NCI-H748 (cell line): ENCODE measurements around the gene MRPL30.
"Not testable (repeated sequence)": the region's sequence is repeated elsewhere in the genome, so short reads cannot be mapped to it uniquely, and the experiment has no call there.

Experiments used
- DNase-seq: peaks from one replicate; lab custom pipeline; 2025; ENCODE audit not compliant: unreplicated experiment; lab: John Stamatoyannopoulos, UW

MRPL30 gene

DNA sequence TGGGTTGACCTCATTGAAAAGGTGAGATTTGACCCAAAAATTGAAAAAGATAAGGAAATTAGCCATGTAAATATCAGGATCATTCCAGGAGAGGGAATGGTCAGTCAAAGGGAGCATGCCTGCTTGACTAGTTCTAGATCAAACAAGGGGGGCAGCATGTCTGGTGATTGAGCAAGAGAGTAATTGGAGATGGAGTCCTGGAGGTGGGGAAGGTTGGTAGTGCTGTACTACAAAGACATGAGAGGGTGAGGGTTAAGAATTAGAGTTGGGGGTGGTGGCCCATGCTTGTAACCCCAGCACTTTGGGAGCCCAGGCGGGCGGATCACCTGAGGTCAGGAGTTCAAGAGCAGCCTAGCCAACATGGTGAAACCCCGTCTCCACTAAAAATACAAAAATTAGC lies 2.0 kb downstream of the MRPL30 start:
- DNase-seq = no peak

- DNase-seq = no peak
Observed at GRCh38 chr2:99184811-99185210, 3.8 kb downstream of the MRPL30 start.

DNA sequence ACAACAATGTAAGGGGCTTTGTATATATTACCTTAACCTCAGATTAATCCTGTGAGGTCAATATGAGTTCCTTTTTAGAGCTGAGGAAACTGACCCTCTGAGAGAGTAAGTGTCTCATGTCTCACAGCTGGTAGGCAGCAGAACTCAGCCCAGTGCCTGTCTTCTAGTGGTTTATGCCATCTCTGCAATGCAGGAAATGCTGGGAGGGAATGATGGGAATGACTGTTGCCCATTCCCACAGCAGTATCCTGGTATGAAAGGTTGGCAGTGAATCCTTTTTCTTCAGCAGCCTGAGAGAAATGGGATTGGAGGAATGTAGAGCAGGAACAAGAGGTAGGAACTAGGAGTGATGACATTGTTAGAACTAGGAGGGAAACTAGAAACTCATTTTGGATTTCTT lies 6.0 kb downstream of the MRPL30 start:
- no peak for DNase-seq

- no peak for DNase-seq
Observed at GRCh38 chr2:99188357-99188756, 7.4 kb downstream of the MRPL30 start.

GRCh38 chr2:99190548-99190947 lies 9.6 kb downstream of the MRPL30 start:
- no peak for DNase-seq

- not testable (repeated sequence) for DNase-seq
Observed at GRCh38 chr2:99192364-99192763, 11.4 kb downstream of the MRPL30 start.

- peak; percentile 5 for DNase-seq
Observed at GRCh38 chr2:99198103-99198841, 17.3 kb downstream of the MRPL30 start.

GRCh38 chr2:99200076-99200800 lies 19.3 kb downstream of the MRPL30 start:
- peak; percentile 35 for DNase-seq

DNA sequence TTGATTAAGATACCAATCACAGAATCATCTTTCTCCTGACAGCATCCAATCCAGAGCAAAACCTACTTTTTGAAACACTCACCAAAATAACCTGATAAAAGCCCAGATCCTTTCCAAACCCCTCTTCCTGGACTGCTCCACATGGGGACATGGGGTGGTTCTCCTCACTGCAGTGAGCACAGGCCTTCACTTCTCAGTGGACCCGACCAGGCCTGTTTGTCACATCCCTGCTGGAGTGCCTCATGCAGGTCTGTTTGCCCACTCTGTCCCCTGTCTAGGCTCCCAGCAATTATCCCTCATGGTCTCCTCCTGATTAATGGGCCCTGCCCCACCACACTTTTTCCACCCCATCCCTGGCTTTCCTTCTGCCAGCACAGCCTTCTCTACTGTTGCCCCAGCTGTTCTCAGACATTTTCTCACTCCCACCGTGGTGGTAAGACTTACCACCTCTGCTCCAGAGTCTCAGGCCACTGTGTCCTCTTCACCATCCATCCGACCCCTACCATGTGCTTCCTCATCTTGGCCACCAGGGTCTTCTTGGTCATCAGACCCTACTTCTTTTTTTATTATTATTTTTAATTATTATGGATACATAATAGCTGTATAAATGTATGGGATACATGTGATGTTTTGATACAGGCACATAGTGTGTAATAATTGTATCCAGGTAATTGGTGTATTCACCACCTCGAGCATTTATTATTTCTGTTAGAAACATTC lies 21.1 kb downstream of the MRPL30 start:
- no peak for DNase-seq

DNA sequence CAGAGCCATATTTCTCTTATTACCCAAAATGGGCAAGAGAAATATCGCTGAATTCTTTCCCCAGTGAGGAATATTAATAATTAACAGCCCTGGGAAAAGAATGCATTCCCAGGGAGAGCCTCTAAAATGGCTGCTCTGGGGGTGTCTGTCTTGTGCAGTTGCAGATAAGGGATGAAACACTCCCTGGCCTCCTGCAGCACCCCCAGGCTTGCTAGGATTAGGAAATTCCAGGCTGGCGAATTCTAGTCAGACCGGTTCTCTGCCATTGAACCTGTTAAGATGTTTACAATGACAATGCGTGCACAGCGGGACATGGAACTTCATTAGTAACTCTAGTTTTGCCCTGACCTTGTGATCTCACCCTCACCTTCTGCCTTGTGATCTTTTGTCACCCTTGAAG lies 24.5 kb downstream of the MRPL30 start:
- DNase-seq = peak; percentile 28

DNA sequence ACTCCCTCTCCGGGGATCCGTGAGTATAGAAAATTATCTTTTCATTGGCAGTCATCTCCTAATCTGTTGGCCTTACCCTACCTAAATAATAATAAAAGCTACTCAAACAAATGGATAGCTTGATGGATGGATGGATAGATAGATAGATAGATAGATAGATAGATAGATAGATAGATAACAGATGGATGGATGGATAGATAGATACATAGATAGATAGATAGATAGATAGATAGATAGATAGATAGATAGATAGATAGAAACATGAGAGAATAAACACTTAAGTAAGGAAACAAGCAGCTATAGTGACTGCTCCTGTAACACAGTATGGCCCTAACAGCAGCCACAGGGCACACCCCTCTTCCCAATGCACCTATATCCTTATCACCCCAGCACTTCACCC lies 35.1 kb downstream of the MRPL30 start:
- no peak for DNase-seq

DNA sequence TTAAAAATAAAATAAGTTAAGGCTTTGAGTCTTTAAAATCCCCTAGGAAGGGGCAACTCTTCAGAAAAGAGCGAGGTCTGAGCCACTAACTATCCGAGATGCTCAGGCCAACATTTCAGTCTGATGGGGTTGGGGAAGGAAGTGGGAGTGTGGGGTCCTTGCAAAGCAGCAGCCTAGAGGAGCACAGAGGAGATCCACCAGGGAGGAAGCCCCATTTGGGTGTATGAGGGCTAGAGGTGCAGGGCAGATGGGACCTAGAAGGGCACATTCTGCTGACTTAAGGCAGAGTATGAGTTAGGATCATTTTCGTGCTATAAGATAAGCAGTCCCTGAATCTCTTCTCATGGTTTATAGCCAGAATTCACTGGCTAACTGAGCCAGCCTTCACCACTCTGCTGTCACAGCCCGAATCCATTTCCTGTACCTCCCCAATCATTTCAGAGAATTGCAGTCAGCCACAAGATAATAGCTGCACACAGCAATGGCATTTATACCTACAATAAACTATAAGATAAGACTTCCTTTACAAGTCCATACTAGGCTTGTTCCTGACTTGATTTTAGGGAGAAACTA lies 37.0 kb downstream of the MRPL30 start:
- no peak for DNase-seq

DNA sequence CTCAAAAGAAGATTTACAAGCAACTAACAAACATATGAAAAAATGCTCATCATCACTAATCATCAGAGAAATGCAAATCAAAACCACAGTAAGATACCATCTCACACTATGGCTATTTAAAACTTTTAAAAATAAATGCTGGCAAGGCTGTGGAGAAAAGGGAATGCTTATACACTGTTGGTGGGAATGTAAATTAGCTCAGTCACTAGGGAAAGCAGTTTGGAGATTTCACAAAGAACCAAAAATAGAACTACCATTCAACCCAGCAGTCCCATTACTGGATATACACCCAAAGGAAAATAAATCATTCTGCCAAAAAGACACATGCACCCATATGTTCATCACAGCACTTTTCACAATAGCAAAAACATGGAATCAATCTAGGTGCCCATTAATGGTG lies 52.2 kb downstream of the MRPL30 start:
- not testable (repeated sequence) for DNase-seq

- no peak for DNase-seq
Observed at GRCh38 chr2:99238599-99238998, 57.6 kb downstream of the MRPL30 start.

DNA sequence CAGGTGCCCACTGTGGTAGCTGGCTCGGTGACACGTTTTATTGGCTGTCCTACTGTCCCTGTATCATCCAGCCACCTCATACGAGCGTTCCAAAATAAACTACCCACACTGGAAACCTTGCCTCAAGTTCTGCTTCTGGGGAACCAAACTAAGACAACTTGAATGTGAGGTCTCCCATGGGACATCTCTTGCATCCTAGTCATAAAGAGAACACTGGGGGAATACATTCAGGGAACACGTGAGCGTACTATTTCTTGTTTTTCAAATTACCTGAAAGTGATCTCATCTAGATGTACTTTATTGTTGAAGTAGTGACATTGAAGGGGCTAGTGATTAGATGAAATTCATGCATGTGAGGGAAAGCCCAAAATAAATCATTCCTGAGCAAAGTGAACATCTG lies 59.4 kb downstream of the MRPL30 start:
- DNase-seq = no peak

- DNase-seq = no peak
Observed at GRCh38 chr2:99242151-99242550, 61.2 kb downstream of the MRPL30 start.
